Stimulated activated CD4-positive, alpha-beta T cell treated with anti-CD3 and anti-CD28 coated beads, Interleukin-15, amount 100 ng/mL, for 1 hour (primary cell): Measurements from ENCODE around the gene RNF150.

Experiments
- DNase-seq, 2 donors: peaks; one replicate each; pipeline ENCODE4 v3.0.0-alpha.2; 2020; ENCODE audit warnings: low read depth in 1 of 2, low spot score in 1 of 2

The RNF150 gene

GRCh38 chr4:141028024-141028529, 105.2 kb downstream of the RNF150 start:
- no peak for DNase-seq

- no peak for DNase-seq
These were observed 105.8 kb downstream of the RNF150 start for GRCh38 chr4:141027421-141027820.

- DNase-seq = no peak
These were observed 106.4 kb downstream of the RNF150 start for GRCh38 chr4:141026900-141027299.

DNA sequence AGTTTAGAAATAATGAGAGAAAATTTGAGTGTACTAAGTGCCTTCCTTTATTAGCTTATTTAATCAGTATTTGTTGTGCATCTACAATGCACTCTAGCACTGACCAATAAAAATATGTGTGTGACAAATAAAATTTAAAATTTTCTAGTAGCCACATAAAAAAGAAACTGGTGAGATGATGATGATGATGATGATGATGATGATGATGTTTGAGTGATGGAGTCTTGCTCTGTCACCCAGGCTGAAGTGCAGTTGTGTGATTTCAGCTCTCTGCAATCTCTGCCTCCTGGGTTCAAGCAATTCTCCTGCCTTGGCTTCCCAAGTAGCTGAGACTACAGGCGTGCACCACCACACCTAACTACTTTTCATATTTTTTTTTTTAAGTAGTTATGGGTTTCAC, 110.2 kb downstream of the RNF150 start:
- no peak for DNase-seq

GRCh38 chr4:141022111-141022695, 111.1 kb downstream of the RNF150 start:
- no peak for DNase-seq

- DNase-seq = no peak
These were observed 111.7 kb downstream of the RNF150 start for GRCh38 chr4:141021397-141022110.

- no peak for DNase-seq
These were observed 112.4 kb downstream of the RNF150 start for GRCh38 chr4:141020801-141021261.

DNA sequence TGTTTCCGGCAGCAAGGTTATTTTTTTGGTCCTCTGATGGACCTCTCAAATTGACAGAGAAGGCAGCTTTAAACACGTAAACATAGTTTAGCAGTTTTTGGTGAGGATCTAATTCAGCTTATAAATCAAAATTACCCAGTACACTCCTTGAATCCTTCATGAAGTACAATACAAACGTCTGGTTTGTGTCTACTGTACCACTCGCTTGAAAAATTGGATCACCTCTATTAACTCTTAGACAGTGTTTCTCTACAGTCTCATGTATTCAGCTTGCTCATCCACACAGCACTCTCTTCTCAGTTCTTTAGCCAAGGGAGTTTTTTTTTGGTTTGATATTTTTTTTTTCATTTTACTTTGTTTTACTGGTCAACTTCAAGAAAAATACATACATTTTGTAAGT, 113.5 kb downstream of the RNF150 start:
- no peak for DNase-seq

DNA sequence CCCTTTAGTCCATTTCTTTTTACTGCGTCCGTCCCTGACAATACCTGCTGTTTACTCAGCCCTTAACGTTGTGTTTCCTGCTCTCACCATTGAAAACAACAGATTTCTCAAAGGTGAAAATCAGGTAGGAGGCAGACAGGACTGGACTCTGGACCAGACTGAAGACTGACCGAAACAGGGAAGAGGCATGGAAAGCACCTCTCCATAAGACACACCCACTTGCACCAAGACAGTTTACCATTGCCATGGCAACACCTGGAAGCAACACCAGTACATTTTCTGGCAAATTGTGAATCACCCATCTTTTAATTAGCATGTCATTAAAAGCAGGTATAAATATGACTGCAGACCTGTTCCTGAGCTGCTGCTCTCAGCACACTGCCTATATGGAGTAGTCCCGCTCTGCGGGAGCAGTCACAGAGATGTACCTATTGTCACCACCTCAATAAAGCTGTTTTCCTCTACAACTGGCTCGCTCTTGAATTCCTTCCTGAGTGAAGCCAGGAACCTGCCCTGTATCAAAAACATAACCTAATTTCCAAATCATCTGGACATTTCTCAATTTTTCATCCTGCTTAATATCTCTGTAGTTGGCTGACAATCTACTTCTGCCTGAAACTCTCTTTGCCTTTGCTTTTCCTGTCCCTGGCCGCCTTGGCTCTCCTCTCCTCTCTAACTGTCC, 117.0 kb downstream of the RNF150 start:
- DNase-seq = no peak

GRCh38 chr4:141013899-141014298, 119.4 kb downstream of the RNF150 start:
- DNase-seq = no peak

GRCh38 chr4:141011901-141012315, 121.4 kb downstream of the RNF150 start:
- no peak for DNase-seq

GRCh38 chr4:141009931-141010330, 123.3 kb downstream of the RNF150 start:
- DNase-seq = no peak

DNA sequence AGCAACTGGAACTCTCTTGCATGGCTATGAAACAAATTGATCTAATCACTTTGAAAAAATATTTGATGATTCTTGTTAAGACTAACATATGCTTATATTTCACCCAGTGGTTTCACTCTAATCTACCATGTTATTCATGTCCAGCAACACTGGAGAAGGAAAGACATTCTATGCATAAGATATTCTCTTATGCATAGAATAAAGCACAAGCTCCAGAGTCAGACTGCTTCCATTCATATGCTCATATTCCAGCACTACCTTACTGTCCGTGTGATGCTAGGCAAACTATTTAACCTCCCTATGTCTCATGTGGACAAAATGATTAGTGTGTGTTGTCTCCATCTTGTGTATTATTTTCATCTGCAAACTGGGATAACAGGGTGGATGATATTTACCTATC, 124.1 kb downstream of the RNF150 start:
- no peak for DNase-seq

DNA sequence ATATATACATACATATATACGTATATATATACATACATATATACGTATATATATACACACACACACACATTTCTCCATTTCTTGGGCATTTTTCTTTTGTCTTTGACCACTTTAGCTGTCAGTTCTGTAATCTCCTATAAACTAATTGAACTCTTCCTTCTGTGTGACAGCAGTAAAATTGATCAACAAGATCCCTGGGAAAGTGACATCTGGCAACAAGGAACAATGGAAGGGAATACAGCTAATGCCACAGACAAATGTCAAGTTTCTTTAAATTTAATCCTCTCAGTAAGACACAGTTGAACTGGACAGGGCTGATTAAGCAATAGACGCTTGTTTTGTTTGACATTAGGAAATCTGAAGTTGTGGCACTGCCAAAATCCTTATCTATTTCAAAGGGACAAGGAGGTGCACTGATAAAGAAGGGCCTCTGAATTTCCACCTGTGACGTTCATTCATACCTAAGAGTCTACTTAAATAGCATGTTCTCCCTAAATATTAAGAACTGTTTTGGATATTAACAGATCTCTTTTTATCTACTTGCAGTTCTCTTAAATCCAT, 126.9 kb downstream of the RNF150 start:
- DNase-seq = no peak

- DNase-seq = no peak
These were observed 128.4 kb downstream of the RNF150 start for GRCh38 chr4:141004823-141005222.

DNA sequence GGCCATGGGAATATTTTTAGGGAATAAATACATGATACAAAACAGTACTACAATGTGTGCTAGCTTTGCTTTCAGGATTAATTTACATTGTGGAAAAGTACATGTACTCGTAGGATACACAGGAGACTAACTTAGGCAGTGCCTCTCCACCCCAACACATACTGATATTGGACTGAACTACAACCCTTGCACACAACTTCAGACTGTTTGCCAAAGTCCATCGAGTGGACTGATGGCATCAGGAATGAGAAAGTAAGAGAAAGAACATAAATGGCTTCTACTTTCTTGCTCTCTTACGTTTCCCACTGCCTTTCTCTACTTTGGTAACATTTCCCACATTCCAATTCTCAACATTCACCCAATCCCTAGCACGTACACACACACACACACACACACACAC, 130.1 kb downstream of the RNF150 start:
- no peak for DNase-seq

- no peak for DNase-seq
These were observed 130.9 kb downstream of the RNF150 start for GRCh38 chr4:141002323-141002805.

DNA sequence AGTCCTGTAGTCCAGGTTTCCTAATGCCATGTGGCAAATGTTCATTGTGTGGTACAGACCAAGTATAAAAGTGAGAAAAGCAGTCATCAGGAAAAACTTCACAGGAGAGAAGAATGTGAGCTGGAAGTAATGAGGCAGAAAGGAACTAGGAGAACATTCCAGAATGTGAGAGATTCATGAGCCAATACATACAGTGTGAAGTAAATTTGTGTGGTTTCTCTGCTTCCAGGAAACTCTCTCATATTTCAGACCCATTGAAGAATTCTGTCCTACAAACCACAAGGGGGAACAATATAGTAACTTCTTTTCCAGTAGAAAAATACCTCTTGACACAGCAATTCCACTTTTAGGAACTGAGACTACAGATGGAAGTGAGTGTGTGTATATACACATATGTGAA, 136.5 kb downstream of the RNF150 start:
- DNase-seq = no peak

DNA sequence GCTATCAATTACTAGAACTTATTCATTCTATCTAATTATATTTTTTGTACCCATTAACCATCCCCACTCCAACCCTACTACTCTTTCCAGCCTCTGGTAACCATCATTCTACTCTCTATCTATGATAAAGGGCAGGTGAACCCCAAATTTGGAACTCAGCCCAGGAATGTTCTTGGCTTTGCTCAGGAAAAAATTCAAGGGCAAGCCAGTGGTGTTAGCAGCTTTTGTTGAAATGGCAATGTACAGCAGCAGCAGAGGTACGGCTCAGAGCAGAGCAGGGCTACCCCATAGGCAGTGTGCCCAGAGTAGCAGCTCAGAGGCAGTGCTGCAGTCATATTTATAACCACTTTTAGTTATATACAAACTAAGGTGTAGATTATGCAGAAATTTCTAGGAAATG, 138.2 kb downstream of the RNF150 start:
- DNase-seq = no peak

DNA sequence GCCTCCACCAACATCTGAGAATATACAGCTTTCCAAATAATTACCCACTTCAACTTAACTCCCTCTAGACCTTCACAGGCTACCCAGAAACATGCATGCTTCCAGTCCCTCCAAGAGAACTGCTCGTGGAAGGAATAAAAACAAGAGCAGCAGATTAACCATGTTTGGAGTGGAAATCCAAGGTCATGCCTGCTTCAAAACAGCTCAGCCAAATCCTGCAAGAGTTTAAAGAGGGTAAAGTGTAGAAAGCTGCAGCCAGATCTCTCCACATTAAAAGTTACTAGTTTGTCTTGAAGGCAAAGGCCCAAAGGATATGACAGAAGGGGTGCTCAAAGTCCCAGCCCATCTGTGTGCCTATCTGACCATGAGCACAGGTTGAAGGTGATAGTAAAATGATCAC, 139.3 kb downstream of the RNF150 start:
- no peak for DNase-seq

GRCh38 chr4:140993370-140993769, 139.9 kb downstream of the RNF150 start:
- no peak for DNase-seq

DNA sequence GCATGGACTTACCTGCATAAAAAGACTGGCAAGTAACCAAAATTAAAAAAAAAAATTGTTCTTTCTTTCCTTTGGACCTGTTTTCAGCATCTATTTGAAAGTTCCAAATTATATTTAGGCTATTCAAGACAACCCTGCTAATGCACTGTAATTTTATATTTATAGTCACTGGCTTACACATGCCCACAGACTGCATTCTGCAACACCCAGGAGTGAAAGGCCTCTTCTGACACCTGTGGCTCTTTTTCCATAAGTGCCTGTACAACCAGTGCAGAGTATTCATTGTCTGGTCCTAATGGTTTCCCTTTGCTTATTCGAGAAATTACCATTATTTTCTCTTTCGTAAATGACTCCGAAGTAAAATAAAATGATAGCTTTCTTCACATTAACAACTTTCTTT, 143.3 kb downstream of the RNF150 start:
- DNase-seq = no peak
